ENCODE measurements around the gene ARID3A.
A peak's percentile ranks its signal among the peaks of the same experiment; 100 is the strongest.
"Not testable (repeated sequence)": the region's sequence is repeated elsewhere in the genome, so short reads cannot be mapped to it uniquely, and the experiment has no call there.

Gene ARID3A

GRCh38 chr19:1019980-1020867 lies 94.4 kb downstream of the ARID3A start:
- DNase-seq = no peak

- peak; percentile 96 for DNase-seq
These were observed 95.1 kb downstream of the ARID3A start, which contains the start of gene TMEM259 for GRCh38 chr19:1020868-1021425. TSS of gene TMEM259 (minus strand) at chr19:1021123. CDS start at chr19:1020996, 127 bp downstream.

- DNase-seq = not testable (repeated sequence)
These were observed 98.0 kb downstream of the ARID3A start for GRCh38 chr19:1023883-1024188.

- DNase-seq = not testable (repeated sequence)
These were observed 99.2 kb downstream of the ARID3A start for GRCh38 chr19:1025080-1025479.

Data from NCI-H2029 (cell line).